Thyroid gland (tissue), 4 donors: Measurements from ENCODE around the gene NPFF.

Experiments used
- POLR2A ChIP-seq, 2 donors: fragments of 450-650 bp; IDR thresholded peaks; one replicate each; pipeline ENCODE4 v1.6.1; 2017; ENCODE audit warnings: antibody characterized with exemption in 2 of 2, mild to moderate bottlenecking in 2 of 2, moderate library complexity in 1 of 2
- TF ChIP-seq, protein P1 (sequence below), 6 experiments: fragments of 200-600 bp in 3 of 6; fragments of 450-650 bp in 3 of 6; sonication (generic) in 3 of 6; IDR thresholded peaks; one replicate each; pipeline ENCODE4 v1.5.1; 2016 to 2019; ENCODE audit warnings: antibody characterized with exemption in 6 of 6, mild to moderate bottlenecking in 2 of 6, inconsistent platforms in 1 of 6, moderate library complexity in 1 of 6

DNA sequence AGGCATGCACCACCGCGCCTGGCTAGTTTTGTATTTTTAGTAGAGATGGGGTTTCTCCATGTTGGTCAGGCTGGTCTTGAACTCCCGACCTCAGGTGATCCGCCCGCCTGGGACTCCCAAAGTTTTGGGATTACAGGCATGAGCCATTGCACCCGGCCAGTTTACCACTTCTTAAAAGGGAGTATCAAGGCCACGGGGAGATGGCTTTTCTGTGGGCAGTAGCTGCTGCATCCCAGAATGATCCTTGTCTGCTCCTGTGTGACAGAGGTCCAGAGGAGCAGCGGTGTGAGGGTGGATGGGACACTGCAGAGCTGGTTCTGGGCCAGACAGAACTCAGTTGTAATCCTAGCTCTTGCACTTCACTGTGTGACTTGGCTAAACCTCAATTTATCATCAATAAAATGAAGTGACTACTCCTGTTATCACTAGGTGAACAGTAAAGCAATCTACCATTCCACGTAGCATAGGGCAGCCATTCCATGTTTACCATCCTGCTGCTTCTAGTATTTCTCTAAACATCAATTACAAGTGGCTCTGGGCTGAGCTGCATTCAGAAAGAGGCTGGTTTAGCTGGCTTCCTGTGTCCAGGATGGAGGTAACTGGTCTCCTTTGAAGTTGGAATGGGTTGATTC lies 3.0 kb upstream of the NPFF start:
- TF ChIP-seq, protein P1, sequence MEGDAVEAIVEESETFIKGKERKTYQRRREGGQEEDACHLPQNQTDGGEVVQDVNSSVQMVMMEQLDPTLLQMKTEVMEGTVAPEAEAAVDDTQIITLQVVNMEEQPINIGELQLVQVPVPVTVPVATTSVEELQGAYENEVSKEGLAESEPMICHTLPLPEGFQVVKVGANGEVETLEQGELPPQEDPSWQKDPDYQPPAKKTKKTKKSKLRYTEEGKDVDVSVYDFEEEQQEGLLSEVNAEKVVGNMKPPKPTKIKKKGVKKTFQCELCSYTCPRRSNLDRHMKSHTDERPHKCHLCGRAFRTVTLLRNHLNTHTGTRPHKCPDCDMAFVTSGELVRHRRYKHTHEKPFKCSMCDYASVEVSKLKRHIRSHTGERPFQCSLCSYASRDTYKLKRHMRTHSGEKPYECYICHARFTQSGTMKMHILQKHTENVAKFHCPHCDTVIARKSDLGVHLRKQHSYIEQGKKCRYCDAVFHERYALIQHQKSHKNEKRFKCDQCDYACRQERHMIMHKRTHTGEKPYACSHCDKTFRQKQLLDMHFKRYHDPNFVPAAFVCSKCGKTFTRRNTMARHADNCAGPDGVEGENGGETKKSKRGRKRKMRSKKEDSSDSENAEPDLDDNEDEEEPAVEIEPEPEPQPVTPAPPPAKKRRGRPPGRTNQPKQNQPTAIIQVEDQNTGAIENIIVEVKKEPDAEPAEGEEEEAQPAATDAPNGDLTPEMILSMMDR (IDR thresholded peaks at IDR 0.05), result no peak
- TF ChIP-seq POLR2A (IDR thresholded peaks at IDR 0.05), result no peak
